ENCODE results near the gene IGF1R.

Gene IGF1R

DNA sequence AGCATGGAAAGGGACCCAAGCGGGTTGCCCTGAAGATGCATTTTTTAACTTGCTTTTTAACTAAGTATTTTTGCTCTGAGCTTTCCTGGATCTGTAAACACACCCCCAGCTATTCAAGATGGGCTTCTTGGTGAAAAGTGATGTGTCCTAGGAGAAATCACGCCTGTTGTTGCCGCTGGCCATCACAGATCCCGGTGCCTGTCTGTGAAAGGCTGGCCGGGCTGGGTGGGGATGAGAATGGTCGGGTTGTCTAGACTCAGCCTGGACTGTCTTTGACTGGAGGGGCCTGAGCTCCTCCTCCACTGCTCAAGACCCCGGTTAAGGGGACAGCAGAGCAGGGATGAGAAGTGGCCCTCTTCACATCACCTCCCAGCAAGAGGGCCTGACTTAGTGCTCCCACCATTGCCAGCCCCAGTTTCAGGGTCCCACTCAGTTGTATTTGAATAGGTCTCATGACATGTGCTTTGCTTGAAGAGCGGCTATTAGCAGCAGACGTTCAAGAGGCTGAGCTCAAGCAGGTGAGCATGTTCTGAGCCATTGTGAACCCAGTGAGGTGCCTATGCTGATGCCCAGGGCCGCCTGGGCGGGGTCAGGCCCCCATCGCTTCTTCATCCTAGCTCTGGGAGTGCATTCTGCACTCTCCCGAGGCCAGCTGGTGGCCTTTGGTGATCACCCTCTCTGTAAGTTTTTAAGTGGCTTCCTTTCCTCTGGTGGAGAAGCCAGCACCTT is 79.9 kb downstream of the IGF1R start:
- DNase-seq, result no peak

DNA sequence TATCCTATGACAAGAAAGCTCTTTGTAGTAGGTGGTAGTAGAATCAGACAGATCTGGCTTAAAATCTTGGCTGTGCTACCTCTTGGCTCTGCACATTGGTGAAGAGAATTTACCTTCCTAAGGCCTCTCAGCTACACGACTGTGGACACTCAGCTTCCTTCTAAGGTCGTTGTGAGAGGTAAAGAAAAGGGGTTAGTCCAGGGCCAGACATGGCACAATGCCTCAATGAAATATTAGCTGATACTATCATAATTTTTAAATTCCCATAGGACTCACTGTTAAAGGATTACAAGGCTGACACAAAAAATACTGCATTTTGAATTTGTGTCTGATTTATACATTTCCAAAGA is 80.4 kb downstream of the IGF1R start:
- no peak for DNase-seq

DNA sequence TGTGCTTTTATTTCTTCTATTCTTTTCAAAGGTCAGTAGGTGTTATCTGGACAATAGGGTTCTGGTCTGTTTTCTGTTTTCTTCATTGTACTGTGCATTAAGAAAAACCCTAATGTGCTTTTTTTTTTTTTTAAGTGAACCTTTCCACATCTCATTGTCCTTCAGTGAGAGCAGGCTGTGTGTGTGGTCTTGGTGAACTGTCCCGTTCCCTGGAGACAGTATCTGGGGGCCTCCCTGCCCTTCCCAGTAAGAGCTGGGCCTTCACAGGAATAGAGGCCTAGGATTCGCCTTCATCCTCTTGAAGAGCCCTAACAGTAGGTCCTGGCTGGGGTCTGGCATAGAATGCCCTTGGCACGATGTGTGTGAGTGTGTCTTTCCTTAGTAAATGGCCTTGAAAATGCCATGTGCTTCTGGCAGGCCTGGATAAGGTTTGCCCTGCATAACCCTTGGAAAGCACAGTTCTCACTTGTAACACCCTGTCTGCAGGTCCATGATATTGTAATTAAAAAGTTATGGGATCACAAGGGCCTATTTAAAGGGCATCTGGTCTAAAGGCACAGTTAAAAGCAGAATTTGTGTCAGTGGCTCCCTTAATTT is 81.2 kb downstream of the IGF1R start:
- DNase-seq, result no peak

DNA sequence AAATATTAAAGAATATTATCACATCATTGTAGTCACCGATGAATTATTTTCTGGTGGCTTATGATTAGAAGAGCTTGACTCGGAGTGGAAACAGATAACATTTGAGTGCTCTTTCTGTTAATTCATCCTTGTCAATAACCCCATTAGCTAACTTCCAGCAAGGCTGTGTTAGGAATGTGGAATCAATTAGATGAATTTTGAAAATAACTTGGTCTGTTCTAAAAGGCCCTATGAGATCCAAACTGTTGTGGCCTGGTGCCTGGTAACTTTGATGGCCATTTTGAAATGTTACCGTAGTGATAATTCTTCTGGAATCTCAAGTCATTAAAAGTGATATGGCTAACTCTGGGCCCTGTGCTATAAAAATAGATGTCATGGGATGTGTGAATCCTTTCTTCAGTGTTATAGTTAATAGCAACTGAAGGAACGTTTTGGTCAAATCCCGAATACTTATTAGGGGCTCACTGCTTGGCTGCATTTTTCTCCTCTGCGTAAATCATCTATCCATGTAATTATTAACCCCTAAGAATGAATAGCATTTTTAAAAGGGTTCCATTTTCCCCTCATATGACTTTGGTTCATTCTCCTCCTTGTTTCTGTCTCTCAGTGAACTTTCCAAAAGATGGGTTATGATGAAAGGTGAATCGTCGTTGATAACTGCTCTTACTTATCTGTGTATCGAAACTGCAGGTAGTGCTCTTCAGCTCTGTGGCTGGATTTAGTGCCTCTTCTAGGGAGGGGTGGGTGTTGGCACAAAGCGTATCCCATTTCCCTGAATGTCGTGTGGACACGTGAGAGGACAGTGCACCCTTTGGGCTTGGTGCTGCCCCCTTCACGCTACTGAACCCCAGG is 82.7 kb downstream of the IGF1R start:
- no peak for DNase-seq

DNA sequence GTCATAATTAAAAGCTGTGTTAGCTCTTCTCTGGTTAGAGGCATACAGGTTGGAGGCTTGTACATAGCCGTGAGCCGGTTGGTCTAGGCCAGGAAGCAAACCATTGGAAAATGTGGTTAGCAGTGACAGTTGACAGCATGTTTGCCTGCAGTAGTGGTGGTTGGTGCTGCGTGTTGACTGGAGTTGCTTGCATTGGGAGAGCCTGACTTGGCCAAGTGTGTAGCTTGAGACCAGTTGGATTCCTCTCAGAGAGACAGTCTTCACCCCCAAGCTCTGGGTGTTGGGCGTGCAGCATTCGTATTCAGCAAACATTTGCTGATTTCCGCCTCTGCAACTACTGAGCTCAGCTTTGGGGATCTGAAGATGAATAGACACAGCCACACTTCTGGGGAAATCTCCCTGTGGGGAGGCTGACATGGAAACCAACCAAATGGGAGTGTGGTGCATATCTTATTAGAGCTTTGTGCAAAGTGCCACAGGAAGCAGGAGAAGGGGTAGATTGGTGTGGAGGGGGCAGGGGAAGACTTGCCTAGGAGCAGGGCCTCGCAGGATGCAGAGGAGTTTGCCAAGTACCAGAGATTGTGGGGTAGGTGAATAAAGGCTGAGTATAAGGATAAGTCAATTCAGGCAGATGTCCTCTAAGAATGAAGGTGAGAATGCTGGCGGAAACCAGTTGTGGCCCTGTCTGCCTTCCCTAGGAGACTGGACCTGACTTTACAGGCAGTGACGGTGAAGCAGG is 83.5 kb downstream of the IGF1R start:
- no peak for DNase-seq

DNA sequence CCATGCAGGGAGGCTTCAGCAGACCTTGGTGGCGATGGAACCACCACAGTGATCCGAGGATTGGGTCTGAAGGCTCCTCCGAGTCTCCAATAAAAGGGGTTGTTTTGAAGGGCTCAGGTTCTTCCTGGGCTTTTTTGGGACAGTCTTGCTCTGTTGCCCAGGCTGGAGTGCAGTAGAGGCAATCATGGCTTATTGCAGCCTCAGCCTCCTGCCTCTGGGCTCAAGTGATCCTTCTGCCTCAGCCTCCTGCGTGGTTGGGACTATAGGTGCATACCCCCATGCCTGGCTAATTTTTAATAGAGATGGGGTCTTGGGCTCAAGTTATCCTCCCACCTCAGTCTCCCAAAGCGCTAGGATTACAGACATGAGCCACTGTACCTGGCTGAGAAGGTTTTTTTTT is 84.8 kb downstream of the IGF1R start:
- no peak for DNase-seq

DNA sequence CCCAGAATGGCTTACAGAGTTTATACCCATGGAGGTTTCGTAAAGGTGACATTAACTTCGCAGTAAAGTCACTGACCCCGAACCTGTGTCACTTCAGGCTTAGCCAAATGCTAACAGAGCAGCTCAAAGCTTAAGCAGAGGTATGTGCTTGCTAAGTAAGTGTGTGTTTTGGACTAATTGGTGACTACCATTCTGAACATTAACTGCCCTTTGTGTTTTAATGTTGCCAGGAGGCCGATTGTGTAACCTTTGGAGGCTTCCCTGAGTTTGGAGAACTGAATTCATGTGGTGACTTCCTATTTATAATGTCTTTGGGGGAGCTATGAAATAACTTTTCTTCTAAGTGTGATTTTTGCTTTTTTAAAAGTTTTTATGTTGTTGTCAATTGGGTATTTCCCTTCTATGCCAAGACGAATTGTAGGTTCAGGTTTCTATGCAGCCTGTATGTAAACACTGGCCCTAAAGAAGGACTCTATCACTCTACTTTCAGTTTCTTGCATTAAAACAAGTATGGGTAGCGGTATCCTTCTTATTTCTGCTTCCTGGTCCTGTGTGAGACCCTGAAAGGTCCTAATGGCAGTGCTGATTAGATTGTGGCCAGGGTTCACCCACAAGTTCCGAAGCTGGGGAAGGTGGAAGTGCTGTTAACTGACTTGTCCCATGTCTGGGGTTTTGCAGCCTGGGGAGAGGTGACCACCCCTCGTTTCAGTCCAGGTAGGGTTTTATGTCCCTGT is 86.3 kb downstream of the IGF1R start:
- DNase-seq, result no peak

DNA sequence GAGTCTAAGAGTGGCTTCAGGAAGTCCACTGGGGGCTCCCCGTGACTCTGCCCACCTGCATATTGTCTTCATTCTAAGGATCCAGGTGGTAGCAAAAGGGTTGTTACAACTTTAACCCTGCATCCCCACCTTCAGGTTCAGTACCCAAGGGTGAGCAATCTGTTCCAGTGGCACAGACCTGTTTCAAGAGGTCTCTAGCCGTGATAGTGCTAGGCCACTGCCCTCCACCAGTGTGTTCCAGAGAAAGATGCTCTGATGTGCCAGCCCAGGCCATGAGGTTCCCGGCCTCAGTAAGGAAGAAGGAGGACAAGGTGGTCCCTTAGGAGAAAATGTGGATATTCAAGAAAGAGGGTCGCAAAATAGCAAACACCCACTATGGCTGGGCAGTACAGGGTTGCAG is 87.0 kb downstream of the IGF1R start:
- no peak for DNase-seq

DNA sequence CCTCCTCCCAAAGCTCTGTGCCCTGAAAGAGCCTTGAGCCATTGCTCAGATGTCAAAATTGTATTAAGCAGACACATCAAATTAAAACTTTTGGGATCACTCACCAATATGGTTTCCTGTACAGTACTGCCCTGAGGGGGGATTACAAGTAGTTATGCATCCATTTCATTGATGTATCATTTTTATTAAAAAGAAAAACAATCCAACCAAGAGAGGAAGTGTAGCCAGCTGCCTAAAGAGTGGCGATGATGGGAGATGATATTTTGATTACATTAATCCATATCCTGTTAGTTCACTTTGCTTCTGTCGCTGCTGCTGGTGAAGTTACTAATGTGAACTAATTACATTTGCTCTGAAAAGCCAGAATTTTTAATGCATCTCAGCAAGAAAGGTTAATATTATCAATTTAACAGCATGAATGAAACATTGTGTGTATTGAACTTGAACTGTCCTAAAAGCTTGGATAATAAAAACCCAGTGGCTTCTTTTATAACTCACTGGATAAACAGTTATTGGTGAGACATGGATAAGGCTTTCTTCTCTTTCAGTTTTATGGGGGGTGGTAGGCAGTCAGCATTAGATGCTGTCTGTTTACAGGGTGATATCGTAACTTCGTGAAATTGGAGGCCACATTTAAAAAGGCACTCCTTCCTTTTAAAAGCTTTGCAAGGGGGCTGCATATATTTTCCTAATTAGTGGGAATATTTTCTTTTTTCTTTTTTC is 87.7 kb downstream of the IGF1R start:
- DNase-seq, result no peak

DNA sequence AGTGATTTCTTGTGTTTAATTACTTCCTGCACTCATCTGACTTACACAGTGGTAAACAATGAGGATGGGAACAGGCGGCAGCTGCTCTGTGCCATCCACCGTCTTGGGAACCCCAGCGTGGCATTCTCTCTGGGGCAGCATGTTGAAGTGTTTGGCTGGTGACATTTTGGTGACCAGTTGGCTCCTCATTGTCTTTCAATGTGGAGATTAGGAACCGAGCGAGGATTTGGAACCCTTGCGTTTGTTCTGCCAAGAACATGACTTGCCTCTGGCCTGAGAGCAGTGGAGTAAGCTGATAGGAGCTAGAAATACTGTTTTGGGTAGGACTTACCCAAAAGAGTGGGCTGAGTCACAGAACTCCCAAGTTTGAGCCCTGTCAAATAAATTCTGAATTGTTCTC is 88.8 kb downstream of the IGF1R start:
- no peak for DNase-seq

DNA sequence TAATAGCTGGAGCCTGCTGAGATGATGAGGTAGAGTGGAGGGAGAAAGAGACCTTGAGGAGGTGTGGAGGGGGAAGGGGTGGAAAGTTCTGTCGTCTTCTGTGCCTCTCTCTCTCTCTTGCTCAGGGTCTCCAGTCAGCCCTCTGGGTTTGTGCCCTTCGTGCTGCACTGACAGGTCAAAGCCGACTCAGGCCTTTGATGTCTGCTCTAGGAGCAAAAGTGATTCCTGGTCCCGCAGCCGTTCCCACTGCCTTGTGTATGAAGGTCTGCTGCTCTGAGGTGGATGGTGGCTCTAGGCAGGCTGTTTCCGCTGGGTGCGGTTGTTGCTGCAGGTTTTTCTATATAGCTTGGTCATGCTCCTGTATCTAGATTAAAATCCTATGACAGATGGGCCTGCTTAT is 89.4 kb downstream of the IGF1R start:
- DNase-seq, result no peak

DNA sequence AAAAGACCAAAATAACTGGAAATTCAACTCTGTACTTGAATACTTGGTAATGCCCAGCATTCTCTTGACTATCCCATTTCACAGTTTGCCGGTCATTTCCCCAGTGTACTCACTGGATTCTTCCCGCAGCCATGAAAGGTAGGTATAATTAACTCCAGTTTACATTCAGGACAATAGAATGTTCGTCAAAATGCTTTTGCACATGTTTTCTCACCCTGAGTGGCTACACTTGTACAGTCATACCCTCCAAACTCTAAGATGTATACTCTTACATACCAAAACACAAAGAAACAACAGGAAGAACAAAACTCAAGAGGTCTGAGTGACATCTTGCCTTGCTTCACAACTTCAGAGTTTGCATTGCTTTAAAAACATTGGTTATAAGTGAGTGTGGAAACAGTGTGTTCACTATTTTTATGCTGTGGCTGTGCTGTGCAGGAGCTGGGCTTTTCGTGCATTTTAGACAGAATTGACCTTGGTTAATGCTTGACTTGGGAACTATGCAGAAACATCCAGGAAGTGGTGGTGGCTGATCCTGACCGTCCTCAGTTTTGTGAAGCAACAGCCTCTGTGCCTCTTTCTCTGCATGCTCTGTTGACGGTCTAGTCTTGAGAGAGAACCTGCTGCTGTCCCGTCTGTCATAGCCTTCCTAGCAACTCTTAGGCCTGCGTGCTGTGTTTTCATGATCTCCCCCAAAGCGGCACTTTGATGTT is 90.5 kb downstream of the IGF1R start:
- DNase-seq, result no peak

DNA sequence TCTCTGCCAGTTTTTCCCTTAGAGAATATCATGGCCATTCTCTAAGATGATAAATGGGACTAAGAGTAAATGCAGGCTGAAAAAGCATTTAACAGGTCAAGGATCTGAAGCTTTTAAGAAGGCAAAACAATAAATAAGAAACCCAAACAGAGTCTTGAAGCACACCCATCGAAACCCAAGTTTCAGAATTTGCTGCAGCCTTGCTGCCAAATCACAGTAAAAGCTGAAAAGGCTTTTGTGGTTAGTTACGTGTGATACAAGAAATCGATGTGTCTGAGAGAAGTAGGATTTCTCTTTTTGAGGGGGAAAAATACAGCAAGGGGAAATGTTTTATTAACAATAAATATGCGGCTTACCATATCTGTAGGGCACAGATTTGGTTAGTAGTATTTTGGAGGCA is 92.0 kb downstream of the IGF1R start:
- DNase-seq, result no peak

DNA sequence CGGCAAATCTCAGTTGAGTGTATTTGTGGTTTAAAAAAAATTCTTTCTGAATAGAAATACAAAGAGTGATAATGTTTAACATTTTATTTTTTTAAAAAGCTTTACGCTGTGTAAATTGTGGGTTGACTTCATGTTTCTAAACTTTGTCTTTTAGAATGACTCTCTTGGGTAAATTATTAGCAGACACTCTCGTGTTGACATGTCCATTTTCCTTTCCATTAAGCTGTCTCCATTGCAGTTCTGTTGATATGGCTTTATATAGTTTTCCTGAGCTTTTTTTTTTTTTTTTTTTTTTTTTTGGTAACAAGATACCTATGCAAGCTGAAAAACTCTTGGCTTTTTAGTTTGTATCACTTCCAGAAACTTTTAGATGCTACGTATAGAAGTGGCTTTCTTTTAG is 92.6 kb downstream of the IGF1R start:
- DNase-seq, result no peak

DNA sequence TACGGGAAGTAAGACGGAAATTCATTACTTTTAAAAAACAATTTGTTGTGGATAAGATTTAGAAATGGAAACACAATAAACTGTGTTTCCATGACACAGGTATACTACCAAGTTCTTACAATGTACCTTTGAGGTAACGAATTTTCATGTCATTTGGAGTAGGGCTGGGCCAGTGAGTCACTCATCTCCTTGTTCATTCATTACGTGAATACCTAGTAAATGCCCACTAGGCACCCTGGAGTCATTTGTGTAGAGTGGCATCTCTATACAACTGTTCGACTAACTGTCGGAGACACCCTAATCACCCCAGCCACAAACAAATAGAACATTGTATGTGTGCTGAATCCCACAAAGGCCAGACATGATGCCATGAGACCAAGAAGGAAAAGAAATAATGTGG is 94.8 kb downstream of the IGF1R start:
- no peak for DNase-seq

DNA sequence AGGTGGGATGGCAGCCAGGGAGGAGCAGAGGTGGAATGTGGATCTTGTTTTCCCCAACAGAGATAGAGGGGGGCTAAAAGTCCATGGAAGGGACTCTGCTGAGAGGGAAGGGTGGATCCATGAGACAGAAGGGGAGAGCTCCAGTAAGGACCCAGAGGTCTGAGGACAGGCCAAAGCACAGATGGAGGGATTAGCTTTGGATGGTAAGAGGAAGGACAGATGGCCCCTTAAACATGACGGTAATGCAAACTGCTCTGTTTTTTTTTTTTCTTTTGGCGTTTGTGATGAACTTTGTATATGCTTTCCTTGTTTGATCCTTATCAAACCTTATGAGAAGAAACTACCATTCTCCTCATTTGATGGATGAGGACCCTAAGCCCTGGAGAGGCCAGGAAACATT is 96.2 kb downstream of the IGF1R start:
- DNase-seq, result no peak

DNA sequence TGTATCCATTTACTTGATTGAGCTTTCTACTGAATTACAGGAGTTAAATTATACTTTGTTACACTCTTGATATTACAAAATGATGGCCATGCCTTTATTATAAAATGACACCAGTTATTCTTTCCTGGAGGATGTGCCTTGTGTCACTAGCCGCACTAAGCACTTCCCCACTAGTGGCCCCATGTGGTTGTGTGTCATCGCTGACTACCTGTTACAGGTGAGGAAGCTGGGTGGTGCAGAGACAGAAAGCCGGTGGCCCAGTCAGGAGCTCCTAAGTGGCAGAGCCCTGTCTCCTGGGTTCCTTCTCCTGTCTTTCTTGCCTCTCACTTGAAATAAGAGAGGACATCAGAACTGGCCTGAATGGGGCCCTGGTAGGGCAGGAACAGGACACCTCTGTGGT is 96.8 kb downstream of the IGF1R start:
- no peak for DNase-seq

DNA sequence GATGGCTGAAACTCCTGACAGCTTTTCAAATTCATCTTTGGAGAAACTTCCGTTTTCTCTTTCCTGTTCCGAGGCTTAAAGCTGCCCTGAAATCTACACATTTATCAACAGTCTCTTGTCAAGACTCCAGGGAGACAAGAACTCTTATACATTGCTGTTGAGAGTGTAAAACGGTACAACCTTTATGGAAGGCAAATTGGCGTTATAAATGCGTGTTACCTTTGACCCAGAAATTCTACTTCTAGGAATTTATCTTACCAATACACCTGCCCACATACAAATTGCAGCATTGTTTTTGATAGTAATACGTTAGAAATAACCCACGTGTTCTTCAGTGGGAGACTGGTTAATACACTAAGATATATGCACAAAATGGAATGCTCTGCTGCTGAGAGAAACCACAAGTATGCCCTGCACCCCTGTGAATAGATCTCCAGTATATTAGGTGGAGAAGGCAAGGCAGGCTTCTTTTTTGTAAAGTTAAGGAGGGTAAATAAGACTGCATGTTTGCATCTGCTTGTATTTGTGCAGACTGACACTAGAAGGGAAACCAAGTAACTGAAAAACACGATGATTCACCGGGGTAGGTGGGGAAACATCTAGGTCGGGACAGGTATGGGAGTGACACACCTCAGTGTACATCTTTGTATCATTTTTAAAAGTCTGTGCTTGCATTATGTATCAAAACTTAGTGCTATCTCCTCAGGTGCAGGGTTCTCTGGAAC is 97.5 kb downstream of the IGF1R start:
- no peak for DNase-seq

DNA sequence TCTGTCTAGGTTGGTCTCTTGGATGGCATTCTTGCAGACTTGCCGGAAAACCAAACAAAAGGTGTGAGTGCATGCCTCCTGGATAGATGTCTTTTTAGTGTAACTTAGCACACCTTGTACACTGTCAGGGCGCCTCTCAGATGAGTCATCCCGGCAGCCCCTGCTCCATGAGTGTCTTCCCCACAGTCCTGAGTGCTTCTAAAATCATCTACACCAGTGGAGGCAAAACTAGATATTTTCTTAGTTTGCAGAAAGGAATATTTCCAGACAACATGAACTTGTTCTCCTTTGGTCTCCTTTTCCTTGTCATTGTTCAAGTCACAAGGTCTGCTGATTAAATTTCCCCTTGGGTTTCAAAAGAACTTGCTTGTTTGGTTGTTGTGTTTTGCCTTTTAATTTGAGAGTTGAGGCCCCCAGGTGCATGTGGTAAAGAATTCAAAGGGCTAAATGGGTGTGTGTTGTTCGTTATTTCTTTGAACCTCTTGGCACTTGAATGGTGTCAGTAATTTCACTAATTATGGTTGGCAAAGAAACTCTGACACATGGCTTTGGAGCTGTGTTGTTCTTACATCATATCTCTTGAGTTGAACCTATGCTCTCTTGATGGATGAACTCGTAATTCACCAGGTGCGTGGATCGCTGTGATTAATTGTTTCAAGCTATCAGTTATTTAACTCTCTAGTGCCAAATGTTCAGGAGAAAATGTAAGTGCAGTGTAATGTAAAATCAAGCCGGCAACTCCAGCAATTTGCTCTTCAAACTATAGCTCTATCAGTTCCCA is 98.2 kb downstream of the IGF1R start:
- no peak for DNase-seq

DNA sequence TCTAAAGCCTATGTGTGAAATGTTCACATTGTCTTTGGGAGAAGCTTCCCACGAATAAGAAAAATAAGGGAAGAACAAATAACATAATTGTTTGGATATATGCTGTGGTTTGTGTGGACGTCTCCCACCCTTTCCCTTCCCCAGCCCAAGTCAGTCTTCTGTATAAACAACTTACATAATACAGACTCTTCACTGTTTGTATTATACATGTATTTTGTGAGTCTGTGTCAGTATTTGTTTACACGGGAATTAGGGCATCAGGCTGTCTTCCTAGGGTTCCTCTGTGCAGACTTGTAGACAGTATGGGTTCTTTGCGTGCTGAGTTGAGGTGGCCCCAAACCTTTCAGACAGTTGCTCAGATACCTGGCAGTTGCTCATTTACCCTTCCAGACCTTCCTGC is 103.4 kb downstream of the IGF1R start:
- DNase-seq, result no peak
